NCI-H2107 (cell line): ENCODE measurements around the gene SCG2.

Experiments
- DNase-seq: peaks from one replicate; lab custom pipeline; 2025; lab: John Stamatoyannopoulos, UW

The SCG2 gene

GRCh38 chr2:223570784-223571183, 31.4 kb downstream of the SCG2 start:
- DNase-seq: no peak

DNA sequence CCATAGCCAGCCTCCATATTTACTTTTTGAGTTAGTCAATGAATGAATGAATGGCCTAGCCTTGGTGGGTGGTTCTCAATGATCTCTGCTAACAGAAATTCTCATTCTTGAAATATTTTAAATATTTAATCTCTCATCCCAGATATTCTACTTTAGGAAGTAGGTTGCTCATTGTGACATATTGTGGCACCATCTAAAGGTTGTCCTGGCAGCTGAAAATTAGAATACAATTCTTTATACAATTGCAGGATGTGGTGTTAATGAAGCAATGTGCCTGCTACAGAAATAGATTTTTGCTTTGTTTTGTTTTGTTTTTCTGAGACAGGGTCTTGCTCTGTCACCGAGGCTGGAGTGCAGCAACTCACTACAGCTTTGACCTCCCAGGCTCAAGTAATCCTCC, 35.8 kb downstream of the SCG2 start:
- DNase-seq: no peak

GRCh38 chr2:223563462-223563861, 38.7 kb downstream of the SCG2 start:
- peak; percentile 24 for DNase-seq

DNA sequence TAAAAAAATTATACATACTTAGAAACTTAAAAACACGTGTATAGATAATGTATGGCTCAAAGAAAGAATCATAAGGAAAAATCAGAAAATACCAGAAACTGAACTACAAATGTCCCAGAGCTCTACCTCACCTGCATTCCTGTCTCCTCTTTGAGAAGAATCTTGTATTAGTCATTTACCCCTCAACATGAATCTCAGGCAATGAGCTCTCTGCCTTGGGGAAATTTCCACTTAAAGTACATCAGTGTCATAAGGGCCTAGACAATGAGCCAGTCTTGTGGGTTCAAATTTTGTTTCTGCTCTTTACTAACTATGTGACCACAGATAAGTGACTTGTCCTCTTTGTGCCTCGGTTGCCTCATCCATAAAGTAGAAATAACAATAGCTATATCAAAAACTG, 40.1 kb downstream of the SCG2 start:
- no peak for DNase-seq

DNA sequence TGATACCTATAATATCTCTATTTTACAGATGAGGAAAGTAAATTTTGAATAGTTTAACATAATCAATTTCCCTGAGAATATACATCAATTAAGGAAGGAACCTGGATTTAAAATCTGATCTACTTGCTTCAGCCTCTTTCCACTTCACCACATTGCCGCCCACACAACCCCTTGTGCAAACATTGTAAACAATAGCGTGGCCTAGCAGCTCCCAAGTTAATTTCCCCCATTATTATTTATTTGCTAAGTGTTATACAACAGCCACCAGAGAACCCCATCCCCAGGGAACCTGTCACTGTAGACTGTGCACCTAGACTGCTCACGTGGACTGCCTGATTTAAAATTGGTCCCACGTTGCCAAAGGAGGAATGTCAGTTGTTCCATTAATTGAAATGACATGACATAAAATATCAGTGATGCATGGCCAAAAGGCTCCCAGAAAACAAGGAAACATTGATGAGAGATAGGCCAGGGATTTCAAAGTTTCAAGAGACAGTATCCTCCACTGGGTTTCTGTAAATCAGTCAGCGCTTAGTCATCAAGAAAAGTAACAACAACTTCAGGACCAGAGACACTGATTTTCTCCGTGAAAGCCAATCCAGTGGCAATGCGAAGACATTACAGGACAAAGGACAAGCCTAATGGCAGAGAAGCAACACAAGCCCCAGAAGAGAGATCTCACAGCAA, 41.3 kb downstream of the SCG2 start:
- peak; percentile 51 for DNase-seq

DNA sequence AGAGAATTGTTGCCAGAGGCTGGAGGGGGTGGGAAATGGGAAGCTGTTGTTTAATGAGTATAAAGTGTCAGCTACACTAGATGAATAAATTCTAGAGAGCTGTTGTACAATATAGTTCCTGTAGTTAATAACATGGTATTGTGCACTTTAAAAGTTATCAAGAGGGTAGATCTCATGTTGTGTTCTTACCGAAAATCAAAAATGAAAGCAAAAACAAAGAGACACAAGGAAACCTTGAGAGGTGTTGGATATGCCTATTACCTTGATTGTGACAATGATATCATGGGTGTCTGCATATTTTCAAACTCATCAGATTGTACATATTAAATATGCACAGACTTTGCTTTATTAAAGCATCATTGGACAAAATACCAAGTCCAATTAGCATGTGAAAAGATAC, 43.2 kb downstream of the SCG2 start:
- no peak for DNase-seq

- DNase-seq: no peak
Measured at GRCh38 chr2:223554923-223555322, 47.2 kb downstream of the SCG2 start.

DNA sequence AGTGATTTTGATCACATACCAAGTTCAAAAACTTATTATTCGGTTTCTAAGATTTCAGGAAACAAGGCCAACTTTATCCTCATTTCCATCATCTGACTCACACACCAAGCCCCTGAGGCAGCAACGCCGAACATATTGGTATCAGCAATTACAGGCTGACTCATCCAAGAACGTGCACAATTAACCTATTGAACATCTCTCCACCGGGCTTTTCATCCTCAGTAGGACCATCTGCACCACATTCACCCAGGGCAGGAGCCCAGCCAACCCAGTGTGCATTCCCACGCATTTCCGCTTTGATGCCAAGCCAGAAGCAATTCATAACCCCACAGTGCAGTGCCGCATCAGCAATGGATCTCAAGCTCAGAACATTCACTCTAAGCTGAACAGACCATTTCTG, 52.9 kb downstream of the SCG2 start:
- no peak for DNase-seq

DNA sequence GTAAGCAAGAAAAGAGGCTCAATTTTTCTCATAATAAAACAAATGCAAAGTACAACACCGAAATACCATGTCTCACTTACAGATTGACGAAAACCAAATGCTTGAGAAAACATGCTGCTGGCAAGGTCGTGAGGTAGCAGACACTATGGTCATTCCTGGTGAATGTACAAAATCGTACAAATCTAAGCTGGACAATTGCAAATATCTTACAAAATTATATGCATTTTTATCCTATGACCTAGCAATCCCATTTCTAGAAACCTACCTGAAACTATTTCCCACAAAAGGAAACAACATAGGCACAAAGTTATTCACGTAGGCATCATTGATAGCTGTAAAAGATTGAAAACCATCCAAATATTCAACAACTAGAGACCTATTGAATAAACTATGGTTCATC, 54.0 kb downstream of the SCG2 start:
- no peak for DNase-seq
